H9 (cell line): ENCODE measurements around the gene LRRC40. TPM values are rescaled to one million over a fixed set of nuclear protein-coding genes. Genes with fewer than 3 reads are reported as not detected.

Experiments used
- DNase-seq: peaks from one replicate; pipeline ENCODE4 v3.0.0-alpha.2; 2017
- H2AFZ ChIP-seq: one replicate; pipeline ENCODE4 v1.6.1; 2013; ENCODE audit warnings: mild to moderate bottlenecking, low read length, control low read depth, moderate library complexity
- H2AK5ac ChIP-seq: 2 replicates; pipeline ENCODE4 v1.6.1; 2013; ENCODE audit warnings: low read length, control low read depth, mixed read lengths; ENCODE audit not compliant: insufficient read length
- H2BK120ac ChIP-seq: one replicate; pipeline ENCODE4 v1.6.1; 2013; ENCODE audit warnings: low read depth, mild to moderate bottlenecking, low read length, control low read depth, inconsistent platforms; ENCODE audit not compliant: poor library complexity, severe bottlenecking
- H2BK12ac ChIP-seq: 2 replicates; pipeline ENCODE4 v1.6.1; 2013; ENCODE audit warnings: low read length, control low read depth, mixed read lengths, low read depth; ENCODE audit not compliant: insufficient read length
- H2BK15ac ChIP-seq: 2 replicates; pipeline ENCODE4 v1.6.1; 2013; ENCODE audit warnings: low read depth, low read length, control low read depth
- H2BK20ac ChIP-seq: one replicate; pipeline ENCODE4 v1.6.1; 2013; ENCODE audit warnings: low read depth, mild to moderate bottlenecking, low read length, control low read depth, inconsistent platforms; ENCODE audit not compliant: poor library complexity, severe bottlenecking
- H2BK5ac ChIP-seq: 2 replicates; pipeline ENCODE4 v1.6.1; 2013; ENCODE audit warnings: low read length, control low read depth, mixed read lengths; ENCODE audit not compliant: insufficient read length
- H3K14ac ChIP-seq: 2 replicates; pipeline ENCODE4 v1.6.1; 2013; ENCODE audit warnings: low read length, control low read depth; ENCODE audit not compliant: insufficient read depth
- H3K18ac ChIP-seq: 2 replicates; pipeline ENCODE4 v1.6.1; 2013; ENCODE audit warnings: low read depth, mild to moderate bottlenecking, mixed read lengths, low read length, control low read depth; ENCODE audit not compliant: insufficient read length
- H3K23ac ChIP-seq: 2 replicates; pipeline ENCODE4 v1.6.1; 2013; ENCODE audit warnings: low read length, control low read depth, mixed read lengths, low read depth; ENCODE audit not compliant: insufficient read length
- H3K23me2 ChIP-seq: 2 replicates; pipeline ENCODE4 v1.6.1; 2013; ENCODE audit warnings: low read depth, mild to moderate bottlenecking, mixed read lengths, low read length, control low read depth; ENCODE audit not compliant: insufficient read length, poor library complexity, severe bottlenecking
- H3K27ac ChIP-seq: 2 replicates; pipeline ENCODE4 v1.5.1; 2013; ENCODE audit warnings: low read length, control low read depth, mixed read lengths, low read depth; ENCODE audit not compliant: insufficient read length
- H3K27me3 ChIP-seq: 2 replicates; pipeline ENCODE4 v1.6.1; 2013; ENCODE audit warnings: low read length, control low read depth, inconsistent platforms; ENCODE audit not compliant: insufficient read depth
- H3K4ac ChIP-seq: 2 replicates; pipeline ENCODE4 v1.6.1; 2013; ENCODE audit warnings: low read depth, mild to moderate bottlenecking, control low read depth, inconsistent platforms, low read length, moderate library complexity
- H3K4me1 ChIP-seq: 2 replicates; pipeline ENCODE4 v1.6.1; 2013; ENCODE audit warnings: low read length, control low read depth, inconsistent platforms; ENCODE audit not compliant: insufficient read depth
- H3K4me2 ChIP-seq: 2 replicates; pipeline ENCODE4 v1.6.1; 2013; ENCODE audit warnings: low read length, control low read depth, mixed read lengths; ENCODE audit not compliant: insufficient read length, insufficient read depth
- H3K56ac ChIP-seq: 2 replicates; pipeline ENCODE4 v1.6.1; 2013; ENCODE audit warnings: low read depth, mild to moderate bottlenecking, mixed read lengths, low read length, control low read depth; ENCODE audit not compliant: insufficient read length
- H3K79me1 ChIP-seq: 2 replicates; pipeline ENCODE4 v1.6.1; 2013; ENCODE audit warnings: low read depth, mild to moderate bottlenecking, moderate library complexity, low read length, control low read depth, inconsistent platforms; ENCODE audit not compliant: insufficient read depth, poor library complexity, severe bottlenecking
- H3K79me2 ChIP-seq: 2 replicates; pipeline ENCODE4 v1.6.1; 2013; ENCODE audit warnings: low read length, control low read depth, inconsistent platforms; ENCODE audit not compliant: insufficient read depth
- H3K9ac ChIP-seq: 2 replicates; pipeline ENCODE4 v1.6.1; 2013; ENCODE audit warnings: low read length, control low read depth, mixed read lengths; ENCODE audit not compliant: insufficient read length; ENCODE audit errors: extremely low read depth
- H3K9me3 ChIP-seq: one replicate; pipeline ENCODE4 v1.6.1; 2013; ENCODE audit warnings: low read depth, low read length, inconsistent platforms; ENCODE audit not compliant: control insufficient read depth
- H3T11ph ChIP-seq: one replicate; pipeline ENCODE4 v1.6.1; 2013; ENCODE audit warnings: mild to moderate bottlenecking, low read length, control low read depth, inconsistent platforms
- H4K20me1 ChIP-seq: one replicate; pipeline ENCODE4 v1.6.1; 2013; ENCODE audit not compliant: control insufficient read depth, insufficient read length, insufficient read depth
- H4K5ac ChIP-seq: 2 replicates; pipeline ENCODE4 v1.6.1; 2013; ENCODE audit warnings: low read depth, mild to moderate bottlenecking, mixed read lengths, low read length, control low read depth; ENCODE audit not compliant: insufficient read length
- H4K8ac ChIP-seq: replicated peaks from 2 replicates; pipeline ENCODE4 v1.6.1; 2013; ENCODE audit warnings: low read length, control low read depth, mixed read lengths, low read depth; ENCODE audit not compliant: insufficient read length
- H4K91ac ChIP-seq: 2 replicates; pipeline ENCODE4 v1.6.1; 2013; ENCODE audit warnings: low read depth, mild to moderate bottlenecking, moderate library complexity, mixed read lengths, low read length, control low read depth; ENCODE audit not compliant: insufficient read length
- H3K27ac Mint-ChIP-seq, 3 experiments: 2 replicates in 2 of 3; 3 replicates in 1 of 3; pipeline ENCODE4 v1.8.0; 2020 to 2021; ENCODE audit warnings: mixed read lengths in 3 of 3, mild to moderate bottlenecking in 1 of 3, moderate library complexity in 1 of 3
- H3K27me3 Mint-ChIP-seq: 2 replicates; pipeline ENCODE4 v1.8.0; 2021; ENCODE audit warnings: low read depth, mild to moderate bottlenecking, moderate library complexity, mixed read lengths
- H3K36me3 Mint-ChIP-seq, 3 experiments: 2 replicates in 2 of 3; 3 replicates in 1 of 3; pipeline ENCODE4 v1.8.0; 2020 to 2021; ENCODE audit warnings: low read depth in 3 of 3, mixed read lengths in 3 of 3; ENCODE audit not compliant: insufficient read depth in 1 of 3
- H3K4me1 Mint-ChIP-seq, 2 experiments: 2 replicates each; pipeline ENCODE4 v1.8.0; 2020; ENCODE audit warnings: mixed read lengths in 2 of 2
- H3K4me3 Mint-ChIP-seq, 2 experiments: 2 replicates in 1 of 2; 3 replicates in 1 of 2; pipeline ENCODE4 v1.8.0; 2020 to 2021; ENCODE audit warnings: mild to moderate bottlenecking in 2 of 2, mixed read lengths in 2 of 2, moderate library complexity in 1 of 2
- H3K9me3 Mint-ChIP-seq, 2 experiments: 2 replicates in 1 of 2; 3 replicates in 1 of 2; pipeline ENCODE4 v1.8.0; 2020; ENCODE audit warnings: mild to moderate bottlenecking in 2 of 2, mixed read lengths in 2 of 2, moderate library complexity in 1 of 2
- WGBS: extraction: QIAGEN DNeasy Blood & Tissue Kit; methylation state at CpG from one replicate; pipeline ENCODE4 v1.1.7; 2013; ENCODE audit warnings: missing lambda C conversion rate, low lambda C conversion rate, mixed read lengths; ENCODE audit not compliant: insufficient read length; ENCODE audit errors: extremely low coverage; 5-methylcytosine and 5-hydroxymethylcytosine counted together
- total RNA-seq: library from RNA; stranded (reverse); gene quantifications from 2 replicates; pipeline ENCODE4 v1.2.1, GENCODE V29; 2021
- TF ChIP-seq, protein P1 (sequence below): fragments of 200-600 bp; sonication (generic); conservative IDR thresholded peaks from 3 replicates; pipeline ENCODE4 v1.8.0; 2021; ENCODE audit warnings: antibody characterized with exemption, mild to moderate bottlenecking

Gene LRRC40
- total RNA-seq, 1 experiment from 2014 or later = 27.6 TPM

DNA sequence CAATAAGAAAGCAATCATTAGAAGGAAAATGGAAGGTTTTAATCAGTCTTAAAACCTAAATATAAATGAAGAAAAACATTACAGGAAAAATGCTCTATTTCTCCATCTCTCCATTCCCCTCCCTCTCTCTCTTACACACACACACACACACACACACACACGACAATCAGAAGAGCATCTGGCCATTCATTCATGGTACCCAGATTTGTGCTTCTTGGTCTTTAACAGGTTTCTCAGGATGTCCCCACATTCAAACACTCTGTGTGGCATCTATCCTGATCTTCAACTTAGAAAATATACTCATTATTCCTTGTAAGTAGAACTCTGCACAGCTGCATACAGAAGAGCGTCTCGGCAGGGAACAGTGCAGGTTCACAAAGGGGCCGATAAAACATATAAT, 779 bp downstream of the LRRC40 start:
- H2BK20ac ChIP-seq = no peak overlapping the region
- H2BK12ac ChIP-seq = no peak overlapping the region
- H2BK5ac ChIP-seq = no peak overlapping the region
- H3K9ac ChIP-seq = peak overlapping the region; percentile 80
- H3K27ac ChIP-seq = no peak overlapping the region
- Mint-ChIP-seq H3K4me1 (peaks cover 12 to 17% of the 10 kb centered on the region in 2 experiments), H3K27me3 (no peaks in the 10 kb centered on the region), H3K27ac (peak overlapping the region; percentile 99 to 100 (median 99); a peak in 6 of 7 replicates), H3K36me3 (peaks cover 0 to 13% (median 13%) of the 10 kb centered on the region in 3 experiments), H3K4me3 (peak overlapping the region; percentile 99 to 100), H3K9me3 (no peaks in the 10 kb centered on the region)
- no peak overlapping the region for H4K5ac ChIP-seq
- no peak overlapping the region for H4K8ac ChIP-seq
- peaks cover 3% of the 10 kb centered on the region for H3K23me2 ChIP-seq
- H2AFZ ChIP-seq = no peak overlapping the region
- H2BK15ac ChIP-seq = no peak overlapping the region
- H3K56ac ChIP-seq = no peak overlapping the region
- no peak overlapping the region for H3K4ac ChIP-seq
- H3K18ac ChIP-seq = no peak overlapping the region
- no peak overlapping the region for H2AK5ac ChIP-seq
- peak overlapping the region; percentile 79 for H3K4me2 ChIP-seq
- peaks cover 7% of the 10 kb centered on the region for H3K79me1 ChIP-seq
- H3K14ac ChIP-seq = no peak overlapping the region
- no CpG with 5 or more reads among the region's 4 CpGs for WGBS
- no peak for DNase-seq
- H2BK120ac ChIP-seq = no peak overlapping the region
- no peak overlapping the region for H3T11ph ChIP-seq
- H3K9me3 ChIP-seq = no peaks in the 10 kb centered on the region
- no peak overlapping the region for H4K91ac ChIP-seq
- H4K20me1 ChIP-seq = no peaks in the 10 kb centered on the region
- no peaks in the 10 kb centered on the region for H3K4me1 ChIP-seq
- peaks cover 27% of the 10 kb centered on the region; the same call in 1 of the 2 replicates for H3K79me2 ChIP-seq
- H3K23ac ChIP-seq = no peak overlapping the region
- TF ChIP-seq, protein P1, sequence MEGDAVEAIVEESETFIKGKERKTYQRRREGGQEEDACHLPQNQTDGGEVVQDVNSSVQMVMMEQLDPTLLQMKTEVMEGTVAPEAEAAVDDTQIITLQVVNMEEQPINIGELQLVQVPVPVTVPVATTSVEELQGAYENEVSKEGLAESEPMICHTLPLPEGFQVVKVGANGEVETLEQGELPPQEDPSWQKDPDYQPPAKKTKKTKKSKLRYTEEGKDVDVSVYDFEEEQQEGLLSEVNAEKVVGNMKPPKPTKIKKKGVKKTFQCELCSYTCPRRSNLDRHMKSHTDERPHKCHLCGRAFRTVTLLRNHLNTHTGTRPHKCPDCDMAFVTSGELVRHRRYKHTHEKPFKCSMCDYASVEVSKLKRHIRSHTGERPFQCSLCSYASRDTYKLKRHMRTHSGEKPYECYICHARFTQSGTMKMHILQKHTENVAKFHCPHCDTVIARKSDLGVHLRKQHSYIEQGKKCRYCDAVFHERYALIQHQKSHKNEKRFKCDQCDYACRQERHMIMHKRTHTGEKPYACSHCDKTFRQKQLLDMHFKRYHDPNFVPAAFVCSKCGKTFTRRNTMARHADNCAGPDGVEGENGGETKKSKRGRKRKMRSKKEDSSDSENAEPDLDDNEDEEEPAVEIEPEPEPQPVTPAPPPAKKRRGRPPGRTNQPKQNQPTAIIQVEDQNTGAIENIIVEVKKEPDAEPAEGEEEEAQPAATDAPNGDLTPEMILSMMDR = no peak
- H3K27me3 ChIP-seq = no peaks in the 10 kb centered on the region
